Activated CD8-positive, alpha-beta T cell treated with anti-CD3 and anti-CD28 coated beads for 36 hours (primary cell): ENCODE data around the gene ZBTB2. TPM values are rescaled to one million over a fixed set of nuclear protein-coding genes. Genes with fewer than 3 reads are reported as not detected.
A peak's percentile ranks its signal among the peaks of the same experiment; 100 is the strongest.

Source experiments
- ATAC-seq: fragments of 200-7000 bp; cut with Tn5 transposase; one replicate; pipeline ENCODE4 v1.10.0; 2021; ENCODE audit warnings: mild to moderate bottlenecking, moderate library complexity
- CTCF ChIA-PET: fragments of 350-600 bp; sonication (Branson Sonifier 250); formaldehyde crosslinking; loops from one replicate; lab custom pipeline; 2021; ENCODE audit warnings: antibody characterized with exemption; lab: Charles Lee
- POLR2A ChIA-PET: fragments of 350-600 bp; sonication (Branson Sonifier 250); formaldehyde crosslinking; loops from one replicate; lab custom pipeline; 2021; ENCODE audit warnings: antibody characterized with exemption; lab: Charles Lee
- DNase-seq: peaks from one replicate; pipeline ENCODE4 v3.0.0-alpha.2; 2020
- H3K27ac Mint-ChIP-seq: one replicate; pipeline ENCODE4 v1.8.0; 2021; ENCODE audit warnings: mild to moderate bottlenecking, mixed read lengths
- H3K27me3 Mint-ChIP-seq: one replicate; pipeline ENCODE4 v1.8.0; 2021; ENCODE audit warnings: mixed read lengths
- H3K36me3 Mint-ChIP-seq: one replicate; pipeline ENCODE4 v1.8.0; 2021; ENCODE audit warnings: low read depth, mixed read lengths
- H3K4me1 Mint-ChIP-seq: one replicate; pipeline ENCODE4 v1.8.0; 2021; ENCODE audit warnings: low read depth, mixed read lengths
- H3K4me3 Mint-ChIP-seq: one replicate; pipeline ENCODE4 v1.8.0; 2021; ENCODE audit warnings: mild to moderate bottlenecking, moderate library complexity, mixed read lengths
- H3K9me3 Mint-ChIP-seq: one replicate; pipeline ENCODE4 v1.8.0; 2021; ENCODE audit warnings: mixed read lengths
- intact Hi-C: fragments of 100-400 bp; cut with micrococcal nuclease; formaldehyde crosslinking; loops from one replicate; pipeline ENCODE4 v1.10.0; 2022
- total RNA-seq, 2 experiments: library from RNA; stranded (reverse); gene quantifications; one replicate each; pipeline ENCODE4 v1.2.3, GENCODE V29; 2021
- TF ChIP-seq, protein P1 (sequence below): fragments of 200-600 bp; IDR thresholded peaks from one replicate; pipeline ENCODE4 v1.8.0; 2022; ENCODE audit warnings: antibody characterized with exemption, mild to moderate bottlenecking

Gene ZBTB2
- total RNA-seq, 2 experiments from 2014 or later, result 16.5 to 16.7 TPM

DNA sequence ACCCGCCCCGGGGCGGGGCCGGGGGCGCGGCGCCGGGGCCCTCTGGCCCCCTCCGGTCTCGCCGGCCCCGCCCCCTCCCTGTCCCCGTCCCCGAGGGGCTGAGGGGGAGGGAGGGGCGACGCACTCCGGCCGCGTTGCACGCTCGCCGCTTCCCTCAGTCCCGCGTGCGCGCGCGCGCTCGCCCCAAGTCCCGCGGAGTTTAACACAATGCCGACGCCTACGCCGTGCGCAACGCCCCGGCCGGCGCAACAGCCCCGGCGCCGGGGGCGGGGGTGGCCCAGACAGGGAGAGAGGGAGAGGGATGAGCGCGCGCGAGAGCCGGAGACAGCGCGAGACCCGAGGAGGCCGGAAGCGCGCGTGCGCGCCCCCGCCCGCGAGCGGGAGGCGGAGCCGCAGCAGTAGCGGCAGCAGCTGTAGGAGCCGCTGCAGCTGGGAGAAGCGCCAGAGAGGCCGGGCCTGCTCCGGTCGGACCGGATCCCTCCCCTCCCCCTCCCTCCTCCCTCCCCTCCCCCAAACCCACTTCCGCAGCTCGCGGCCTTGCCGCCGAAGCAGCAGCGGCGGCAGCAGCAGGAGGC is 996 bp downstream of the ZBTB2 start:
- Mint-ChIP-seq H3K4me1 (peaks cover 53% of the 10 kb centered on the region), H3K27ac (peak overlapping the region; percentile 66), H3K27me3 (no peaks in the 10 kb centered on the region)

DNA sequence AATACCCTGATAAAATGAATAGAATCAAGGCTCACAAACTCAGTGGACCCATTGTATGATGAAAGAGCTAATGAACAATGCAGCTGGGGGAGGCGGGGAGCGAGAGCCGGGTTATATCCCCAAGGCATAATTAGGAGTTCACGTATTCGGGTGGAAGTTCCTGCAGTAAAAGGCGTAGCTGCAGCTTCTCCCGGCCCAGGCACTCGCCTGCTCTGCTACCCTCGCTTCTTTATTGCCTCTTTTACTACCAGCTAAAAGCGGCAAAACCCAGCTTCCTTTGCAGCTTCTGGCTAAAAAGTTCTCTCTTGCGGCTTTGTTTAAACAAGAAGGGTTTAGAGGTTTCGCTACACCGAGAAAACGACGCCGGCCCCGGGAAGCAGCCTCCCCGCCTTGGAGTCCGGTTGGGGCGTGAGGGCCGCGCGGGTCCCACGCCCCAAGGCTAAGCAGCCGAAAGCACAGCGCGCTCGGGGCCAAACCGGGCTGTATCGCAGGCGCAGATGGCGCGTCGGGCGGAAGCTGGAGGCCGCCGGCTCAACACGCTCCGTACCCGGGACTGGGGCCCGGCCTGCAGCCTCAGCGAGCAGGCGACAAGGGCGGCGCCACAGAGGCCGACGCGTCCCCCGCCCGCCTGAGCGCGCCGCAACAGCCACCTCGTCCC is 1.6 kb downstream of the ZBTB2 start:
- Mint-ChIP-seq H3K27ac (peak overlapping the region; percentile 95), H3K36me3 (peaks cover 38% of the 10 kb centered on the region), H3K27me3 (no peaks in the 10 kb centered on the region), H3K4me1 (peaks cover 52% of the 10 kb centered on the region), H3K9me3 (no peaks in the 10 kb centered on the region), H3K4me3 (peak overlapping the region; percentile 94)
- DNase-seq (peak; percentile 56), ATAC-seq (no peak)
- POLR2A ChIA-PET, result interaction anchor here (0.5 to 7.6 kb wide), 9 partner anchors 9 to 1703 kb away, joined by 3 to 81 read pairs (median 5); partner anchors contain the start of gene RMND1
- intact Hi-C loops, result loop anchor here (2.0 to 5.0 kb wide), 2 partner anchors 17 to 63 kb away; partner anchors contain the start of gene RMND1
- CTCF ChIA-PET, result interaction anchor here (1.0 to 1.8 kb wide), 3 partner anchors 16 to 65 kb away, joined by 3 to 6 read pairs (median 5); no protein-coding TSS in a partner anchor
- TF ChIP-seq, protein P1, sequence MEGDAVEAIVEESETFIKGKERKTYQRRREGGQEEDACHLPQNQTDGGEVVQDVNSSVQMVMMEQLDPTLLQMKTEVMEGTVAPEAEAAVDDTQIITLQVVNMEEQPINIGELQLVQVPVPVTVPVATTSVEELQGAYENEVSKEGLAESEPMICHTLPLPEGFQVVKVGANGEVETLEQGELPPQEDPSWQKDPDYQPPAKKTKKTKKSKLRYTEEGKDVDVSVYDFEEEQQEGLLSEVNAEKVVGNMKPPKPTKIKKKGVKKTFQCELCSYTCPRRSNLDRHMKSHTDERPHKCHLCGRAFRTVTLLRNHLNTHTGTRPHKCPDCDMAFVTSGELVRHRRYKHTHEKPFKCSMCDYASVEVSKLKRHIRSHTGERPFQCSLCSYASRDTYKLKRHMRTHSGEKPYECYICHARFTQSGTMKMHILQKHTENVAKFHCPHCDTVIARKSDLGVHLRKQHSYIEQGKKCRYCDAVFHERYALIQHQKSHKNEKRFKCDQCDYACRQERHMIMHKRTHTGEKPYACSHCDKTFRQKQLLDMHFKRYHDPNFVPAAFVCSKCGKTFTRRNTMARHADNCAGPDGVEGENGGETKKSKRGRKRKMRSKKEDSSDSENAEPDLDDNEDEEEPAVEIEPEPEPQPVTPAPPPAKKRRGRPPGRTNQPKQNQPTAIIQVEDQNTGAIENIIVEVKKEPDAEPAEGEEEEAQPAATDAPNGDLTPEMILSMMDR, result no peak

More for the DNA sequence above, 996 bp downstream of the ZBTB2 start:
- peak; percentile 81 for ATAC-seq
- peak; percentile 98 for DNase-seq
- TF ChIP-seq, protein P1, result no peak
- intact Hi-C loops, result loop anchor here (5.0 kb wide), 1 partner anchor 62 kb away; the partner anchor contains the start of gene RMND1
- no peaks in the 10 kb centered on the region for H3K9me3 Mint-ChIP-seq
- ChIA-PET POLR2A (interaction anchor here (1.0 to 7.6 kb wide), 6 partner anchors 10 to 62 kb away, joined by 3 to 81 read pairs (median 6); partner anchors contain the start of gene RMND1), CTCF (interaction anchor here (1.0 to 1.8 kb wide), 2 partner anchors 15 to 56 kb away, joined by 3 to 5 read pairs; no protein-coding TSS in a partner anchor)
- H3K4me3 Mint-ChIP-seq, result peak overlapping the region; percentile 94
- H3K36me3 Mint-ChIP-seq, result peaks cover 42% of the 10 kb centered on the region

DNA sequence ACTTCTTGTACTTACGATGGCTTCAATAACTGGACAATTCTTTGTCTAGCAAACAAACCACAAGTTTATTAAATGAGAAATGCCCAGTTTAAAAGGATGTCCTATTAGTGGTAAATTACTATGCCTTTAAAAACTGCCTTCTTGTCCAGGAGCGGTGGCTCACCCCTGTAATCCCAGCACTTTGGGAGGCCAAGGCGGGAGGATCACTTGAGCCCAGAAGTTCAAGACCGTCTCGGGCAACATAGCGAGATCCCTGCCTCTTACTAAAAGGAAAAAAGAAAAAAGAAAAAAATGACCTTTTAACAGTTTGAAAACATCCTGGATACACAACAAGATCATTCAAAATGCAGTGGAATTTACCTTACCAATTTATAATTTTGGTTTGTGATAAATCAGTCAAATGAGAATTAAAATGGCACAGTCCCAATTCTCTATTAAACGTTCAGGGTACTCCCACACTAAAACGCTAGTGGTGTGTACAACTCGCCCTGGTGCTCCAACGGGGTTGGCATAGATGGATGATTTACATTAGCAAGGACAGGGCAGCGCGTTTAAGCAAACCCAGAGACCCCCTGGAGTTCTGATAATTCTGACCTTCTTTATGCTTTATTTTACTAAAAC is 2.3 kb downstream of the ZBTB2 start:
- Mint-ChIP-seq H3K27me3 (no peaks in the 10 kb centered on the region), H3K27ac (peak overlapping the region; percentile 95), H3K4me3 (peak overlapping the region; percentile 94), H3K36me3 (peaks cover 41% of the 10 kb centered on the region), H3K9me3 (no peaks in the 10 kb centered on the region), H3K4me1 (peaks cover 54% of the 10 kb centered on the region)
- TF ChIP-seq, protein P1, result no peak
- ATAC-seq (no peak), DNase-seq (peak; percentile 44)
- intact Hi-C loops, result loop anchor here (2.0 kb wide), 1 partner anchor 16 kb away; no protein-coding TSS in a partner anchor
- CTCF ChIA-PET, result interaction anchor here (1.0 to 1.8 kb wide), 4 partner anchors 16 to 65 kb away, joined by 3 to 6 read pairs (median 6); no protein-coding TSS in a partner anchor
- POLR2A ChIA-PET, result interaction anchor here (0.7 to 7.6 kb wide), 7 partner anchors 9 to 1703 kb away, joined by 3 to 81 read pairs (median 3); no protein-coding TSS in a partner anchor

DNA sequence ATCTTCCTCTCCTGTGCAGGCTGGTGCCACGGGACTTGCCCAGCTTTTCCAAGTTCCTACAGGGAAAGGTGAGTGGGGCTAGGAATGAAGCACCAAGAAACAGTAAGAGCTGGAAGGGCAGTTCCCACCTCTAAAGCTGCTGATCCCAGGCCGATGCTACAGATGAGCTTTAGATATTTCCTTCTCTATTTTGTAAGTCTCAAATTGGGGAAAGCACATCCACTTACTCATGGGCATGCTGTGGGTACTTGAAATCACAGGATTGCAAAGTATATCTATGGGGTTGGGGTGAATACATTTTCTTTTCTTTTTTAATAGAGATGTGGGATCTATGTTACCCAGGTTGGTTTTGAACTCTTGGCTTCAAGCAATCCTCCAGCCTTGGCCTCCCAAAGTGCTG is 3.1 kb downstream of the ZBTB2 start:
- peaks cover 38% of the 10 kb centered on the region for H3K36me3 Mint-ChIP-seq
- peak overlapping the region; percentile 81 for H3K27ac Mint-ChIP-seq
- H3K4me1 Mint-ChIP-seq, result peaks cover 47% of the 10 kb centered on the region
- DNase-seq (no peak), ATAC-seq (no peak)
- intact Hi-C loops, result loop anchor here (2.0 kb wide), 1 partner anchor 15 kb away; no protein-coding TSS in a partner anchor
- ChIA-PET POLR2A (interaction anchor here (0.7 to 7.6 kb wide), 3 partner anchors 13 to 63 kb away, joined by 3 to 81 read pairs (median 3); no protein-coding TSS in a partner anchor), CTCF (interaction anchor here (1.2 to 1.7 kb wide), 2 partner anchors 17 to 64 kb away, joined by 6 read pairs; no protein-coding TSS in a partner anchor)
- TF ChIP-seq, protein P1, result no peak
- no peaks in the 10 kb centered on the region for H3K27me3 Mint-ChIP-seq
- peak overlapping the region; percentile 31 for H3K4me3 Mint-ChIP-seq
- no peaks in the 10 kb centered on the region for H3K9me3 Mint-ChIP-seq
